Urothelium cell line (cell line): ENCODE data around the gene TUBB4B.
"Not testable (repeated sequence)": the region's sequence is repeated elsewhere in the genome, so short reads cannot be mapped to it uniquely, and the experiment has no call there.

Experiments used
- DNase-seq: peaks from one replicate; pipeline ENCODE4 v3.0.0; 2011; ENCODE audit warnings: low spot score, mixed read lengths
- FAIRE-seq: peaks from 2 replicates; lab custom pipeline; 2011; peaks lifted over from hg19 to GRCh38; lab: Jason Lieb, UNC

The TUBB4B gene

GRCh38 chr9:137235424-137236237, 5.5 kb upstream of the TUBB4B start:
- FAIRE-seq, result no peak

GRCh38 chr9:137236238-137236935, 4.7 kb upstream of the TUBB4B start:
- peak; percentile 91 for DNase-seq
- peak; percentile 32 for FAIRE-seq

More at GRCh38 chr9:137235424-137236237, 5.5 kb upstream of the TUBB4B start:
- no peak for DNase-seq

- FAIRE-seq, result no peak
- no peak for DNase-seq
These were observed 4.1 kb upstream of the TUBB4B start for GRCh38 chr9:137236936-137237421.

GRCh38 chr9:137237759-137238726, 3.0 kb upstream of the TUBB4B start:
- FAIRE-seq, result no peak
- DNase-seq, result no peak

GRCh38 chr9:137239541-137240200, 1.4 kb upstream of the TUBB4B start:
- FAIRE-seq, DNase-seq: not testable (repeated sequence)

- DNase-seq (peak; percentile 61), FAIRE-seq (no peak)
These were observed 708 bp upstream of the TUBB4B start for GRCh38 chr9:137240318-137240840.

GRCh38 chr9:137241490-137242268, 592 bp downstream of the TUBB4B start:
- FAIRE-seq (no peak), DNase-seq (peak; percentile 76)

GRCh38 chr9:137242269-137243203, 1.4 kb downstream of the TUBB4B start:
- FAIRE-seq, result no peak

GRCh38 chr9:137243266-137243625, 2.2 kb downstream of the TUBB4B start:
- FAIRE-seq, DNase-seq: not testable (repeated sequence)

More at GRCh38 chr9:137242269-137243203, 1.4 kb downstream of the TUBB4B start:
- DNase-seq, result no peak

- FAIRE-seq (peak; percentile 42), DNase-seq (no peak)
These were observed 2.8 kb downstream of the TUBB4B start for GRCh38 chr9:137243626-137244485.

- FAIRE-seq (no peak), DNase-seq (no peak)
These were observed 3.7 kb downstream of the TUBB4B start for GRCh38 chr9:137244486-137245449.

- DNase-seq (no peak), FAIRE-seq (no peak)
These were observed 4.6 kb downstream of the TUBB4B start for GRCh38 chr9:137245450-137246421.

- DNase-seq, result no peak
- FAIRE-seq, result no peak
These were observed 6.2 kb downstream of the TUBB4B start for GRCh38 chr9:137247135-137247915.

GRCh38 chr9:137247916-137248175, 6.8 kb downstream of the TUBB4B start:
- DNase-seq, result no peak
- no peak for FAIRE-seq
